GM19043 (cell line): ENCODE data around the gene NUDT22.

Experiments used
- ATAC-seq: cut with Tn5 transposase; IDR thresholded peaks from one replicate; pipeline ENCODE4 v1.9.1; 2021; ENCODE audit warnings: low read depth; ENCODE audit not compliant: unreplicated experiment

NUDT22 gene

DNA sequence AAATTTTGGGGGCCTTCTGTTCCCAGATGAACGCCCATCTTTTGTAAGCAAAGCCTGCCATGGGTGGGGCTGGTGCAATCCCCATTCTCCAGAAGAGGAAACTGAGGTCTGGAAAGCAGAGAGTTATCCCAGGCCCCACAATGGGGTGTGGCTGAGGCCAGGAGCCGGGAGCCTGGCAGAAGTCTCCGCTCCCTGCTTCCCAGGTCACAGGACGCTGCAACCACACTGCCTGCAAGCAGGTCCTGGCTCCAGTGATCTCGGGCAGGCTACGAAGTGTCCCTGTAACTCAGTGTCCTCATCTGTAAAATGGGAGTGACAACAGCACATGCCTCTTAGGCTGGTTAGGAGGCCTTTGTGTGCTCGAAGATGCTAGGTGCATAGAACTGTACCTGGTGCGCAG lies 27.0 kb downstream of the NUDT22 start:
- ATAC-seq = no peak

DNA sequence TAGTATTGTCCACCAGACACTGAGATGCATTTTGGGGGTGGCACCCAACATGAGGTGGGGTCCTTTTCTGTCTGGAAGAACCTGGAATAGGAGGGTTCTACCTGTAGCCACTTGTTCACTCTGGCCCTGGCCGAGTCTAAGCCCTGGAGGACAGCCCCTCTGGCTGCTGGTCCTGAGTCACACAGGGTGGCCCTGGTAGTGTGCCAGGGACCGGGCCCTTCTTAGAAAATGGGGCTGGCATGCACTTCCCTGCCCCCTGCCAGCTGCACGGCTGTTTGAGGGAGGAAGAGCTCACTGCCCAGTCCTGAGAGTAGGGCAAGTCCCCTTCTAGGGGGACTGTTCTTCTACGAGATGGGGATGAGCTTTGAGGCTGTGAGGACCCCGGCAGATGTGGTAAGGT lies 27.4 kb downstream of the NUDT22 start:
- no peak for ATAC-seq

DNA sequence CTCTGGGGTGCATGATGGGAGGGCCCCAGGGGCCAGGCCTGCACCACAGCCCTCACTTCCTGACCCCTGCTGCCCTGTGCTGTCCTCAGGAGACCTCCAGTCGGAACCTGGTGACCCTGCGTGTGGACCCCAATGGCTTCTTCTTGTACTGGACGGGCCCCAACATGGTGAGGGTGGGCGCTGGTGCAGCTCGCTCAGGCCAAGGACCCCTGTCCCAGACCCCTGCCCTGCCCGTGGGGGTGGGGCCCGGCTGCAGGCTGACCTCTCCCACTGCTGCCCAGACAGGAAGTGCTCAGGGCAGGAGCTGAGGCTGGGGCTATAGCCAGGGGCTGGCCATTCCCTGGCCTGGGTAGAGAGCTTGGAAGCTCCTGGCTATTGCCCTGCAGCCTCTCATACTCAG lies 28.3 kb downstream of the NUDT22 start:
- ATAC-seq = no peak

DNA sequence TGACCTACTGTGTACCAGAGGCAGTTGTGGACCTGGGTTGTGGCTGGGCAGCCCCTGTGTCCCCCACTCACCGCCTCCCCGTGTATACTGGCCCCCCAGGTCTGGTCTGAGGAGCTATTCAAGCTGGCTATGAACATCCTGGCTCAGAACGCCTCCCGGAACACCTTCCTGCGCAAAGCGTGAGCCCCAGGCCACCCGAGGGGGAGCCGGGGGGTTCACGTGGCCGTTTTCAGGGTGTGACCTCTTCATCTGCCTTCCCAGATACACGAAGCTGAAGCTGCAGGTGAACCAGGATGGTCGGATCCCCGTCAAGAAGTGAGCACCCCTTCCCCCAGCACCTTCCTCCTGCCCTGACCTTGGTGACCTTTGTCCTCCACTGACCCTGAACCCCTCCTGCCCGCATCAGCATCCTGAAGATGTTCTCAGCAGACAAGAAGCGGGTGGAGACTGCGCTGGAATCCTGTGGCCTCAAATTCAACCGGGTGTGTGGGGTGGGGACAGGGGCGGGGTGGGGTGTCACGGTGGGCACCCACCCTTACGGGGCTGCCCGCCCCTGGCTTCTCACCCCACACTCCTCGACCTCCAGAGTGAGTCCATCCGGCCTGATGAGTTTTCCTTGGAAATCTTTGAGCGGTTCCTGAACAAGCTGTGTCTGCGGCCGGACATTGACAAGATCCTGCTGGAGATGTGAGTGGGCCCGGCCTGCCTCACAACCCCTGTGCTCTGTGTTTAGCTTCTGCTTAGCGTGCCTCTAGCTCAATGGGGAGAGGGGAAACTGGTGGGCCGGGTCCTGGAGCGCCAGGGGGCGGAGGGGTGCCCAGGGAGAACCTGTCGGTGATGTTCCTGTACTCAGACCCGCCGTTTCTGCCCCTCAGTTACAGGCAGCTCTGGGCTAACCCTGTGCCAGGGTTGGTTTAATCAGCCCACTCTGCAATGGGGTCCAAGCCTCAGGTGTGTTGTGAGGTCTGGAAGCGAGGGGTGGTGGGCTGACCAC lies 29.4 kb downstream of the NUDT22 start:
- ATAC-seq = no peak

DNA sequence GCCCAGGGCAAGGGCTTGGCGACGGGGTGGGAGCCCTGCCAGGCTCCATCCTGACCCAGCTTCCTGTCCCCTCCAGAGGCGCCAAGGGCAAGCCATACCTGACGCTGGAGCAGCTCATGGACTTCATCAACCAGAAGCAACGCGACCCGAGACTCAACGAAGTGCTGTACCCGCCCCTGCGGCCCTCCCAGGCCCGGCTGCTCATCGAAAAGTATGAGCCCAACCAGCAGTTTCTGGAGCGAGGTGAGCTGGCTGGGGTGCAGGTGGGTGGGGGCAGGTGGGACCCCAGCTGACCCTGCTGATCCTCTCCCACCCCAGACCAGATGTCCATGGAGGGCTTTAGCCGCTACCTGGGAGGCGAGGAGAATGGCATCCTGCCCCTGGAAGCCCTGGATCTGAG lies 30.2 kb downstream of the NUDT22 start:
- ATAC-seq = no peak

DNA sequence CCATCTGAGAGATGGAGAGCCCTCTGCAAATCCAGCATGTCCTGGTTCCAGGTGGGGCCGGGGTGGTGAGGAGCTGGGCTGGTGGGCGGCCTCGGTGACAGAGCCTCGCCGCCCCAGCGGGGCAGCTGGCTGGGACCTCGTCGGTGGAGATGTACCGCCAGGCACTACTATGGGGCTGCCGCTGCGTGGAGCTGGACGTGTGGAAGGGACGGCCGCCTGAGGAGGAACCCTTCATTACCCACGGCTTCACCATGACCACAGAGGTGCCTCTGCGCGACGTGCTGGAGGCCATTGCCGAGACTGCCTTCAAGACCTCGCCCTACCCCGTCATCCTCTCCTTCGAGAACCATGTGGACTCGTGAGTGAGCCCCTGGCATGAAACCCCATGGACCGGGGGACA lies 32.3 kb downstream of the NUDT22 start:
- ATAC-seq = no peak

DNA sequence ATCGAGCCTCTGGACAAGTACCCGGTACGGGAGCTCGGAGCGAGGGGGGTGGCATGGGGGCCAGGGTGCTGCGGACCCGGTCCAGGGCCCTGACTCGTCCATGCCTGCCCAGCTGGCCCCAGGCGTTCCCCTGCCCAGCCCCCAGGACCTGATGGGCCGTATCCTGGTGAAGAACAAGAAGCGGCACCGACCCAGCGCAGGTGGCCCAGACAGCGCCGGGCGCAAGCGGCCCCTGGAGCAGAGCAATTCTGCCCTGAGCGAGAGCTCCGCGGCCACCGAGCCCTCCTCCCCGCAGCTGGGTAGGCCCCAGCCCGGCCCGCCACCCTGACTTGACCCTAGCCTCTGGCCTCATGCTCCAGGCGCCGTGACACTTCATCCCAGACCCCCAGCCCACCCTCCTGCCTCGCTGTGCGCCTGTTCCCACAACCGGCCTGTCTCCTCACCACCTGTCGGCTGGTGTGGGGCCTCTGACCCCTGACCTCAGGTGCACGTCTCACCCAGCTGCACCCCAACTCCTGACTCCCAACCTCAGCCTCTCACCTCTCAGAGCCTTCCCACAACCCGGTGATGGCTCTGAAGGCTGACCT lies 33.0 kb downstream of the NUDT22 start:
- ATAC-seq = no peak

DNA sequence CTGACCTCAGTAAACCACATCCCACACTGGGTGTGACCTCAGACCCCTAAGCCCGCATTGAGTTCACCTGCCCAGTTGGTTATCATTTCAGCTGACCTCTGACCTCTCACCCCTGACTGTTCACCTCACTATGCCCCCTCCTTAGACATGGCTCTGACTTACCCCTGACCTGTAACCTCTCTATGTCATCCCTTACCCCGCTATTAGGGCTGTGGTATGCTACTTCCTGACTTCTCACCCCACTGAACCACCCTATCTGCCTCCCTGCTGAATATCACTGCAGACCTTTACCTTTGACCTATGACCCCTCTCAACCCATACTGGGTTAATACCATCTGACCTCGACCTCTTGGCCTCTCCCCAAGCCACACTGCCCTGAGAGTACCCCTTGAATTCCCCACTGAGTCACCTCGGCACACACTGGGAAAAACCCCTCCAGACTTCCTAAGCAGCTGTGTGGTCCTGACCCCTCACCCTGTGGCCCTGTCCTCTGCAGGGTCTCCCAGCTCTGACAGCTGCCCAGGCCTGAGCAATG lies 33.5 kb downstream of the NUDT22 start:
- ATAC-seq = no peak

DNA sequence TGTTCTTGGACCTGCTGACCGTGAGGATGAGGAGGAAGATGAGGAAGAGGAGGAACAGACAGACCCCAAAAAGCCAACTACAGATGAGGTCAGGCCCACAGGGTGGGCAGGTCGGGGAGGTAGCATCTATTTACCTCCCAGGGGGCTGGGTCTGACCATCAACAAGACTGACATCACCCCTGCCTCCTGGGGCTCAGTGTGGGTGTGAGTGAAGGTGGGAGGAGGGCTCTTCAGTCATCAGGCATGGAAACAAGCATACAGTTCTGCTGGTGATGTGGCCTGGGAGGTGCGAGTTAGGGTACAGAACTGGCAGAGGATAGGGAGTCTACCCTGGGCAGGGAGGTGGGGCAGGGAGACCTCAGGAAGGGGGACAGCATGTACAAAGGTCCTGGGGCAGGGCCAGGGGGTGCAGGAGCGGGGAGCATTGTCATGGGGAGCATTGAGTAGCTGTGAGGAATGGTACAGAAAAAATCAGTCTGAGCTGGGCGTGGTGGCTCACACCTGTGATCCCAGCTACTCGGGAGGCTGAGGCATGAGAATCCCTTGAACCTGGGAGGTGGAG lies 34.2 kb downstream of the NUDT22 start:
- ATAC-seq = no peak

DNA sequence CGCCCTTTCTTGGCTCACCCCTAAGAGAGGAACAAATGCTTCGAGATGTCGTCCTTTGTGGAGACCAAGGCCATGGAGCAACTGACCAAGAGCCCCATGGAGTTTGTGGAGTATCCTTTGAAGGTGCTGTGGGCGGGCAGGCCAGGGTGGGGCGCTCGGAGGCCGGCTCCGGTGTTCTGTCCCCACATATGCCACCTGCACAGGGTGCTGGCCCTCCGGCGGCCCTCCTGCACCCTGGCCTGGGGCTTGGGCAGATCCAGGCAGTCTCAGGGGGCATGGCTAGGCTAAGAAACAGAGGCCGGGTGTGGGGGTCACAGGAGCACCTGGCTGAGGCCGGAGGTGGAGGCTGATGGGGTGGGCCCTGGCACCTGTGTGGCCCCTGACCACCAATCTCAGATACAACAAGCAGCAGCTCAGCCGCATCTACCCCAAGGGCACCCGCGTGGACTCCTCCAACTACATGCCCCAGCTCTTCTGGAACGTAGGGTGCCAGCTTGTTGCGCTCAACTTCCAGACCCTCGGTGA lies 35.5 kb downstream of the NUDT22 start:
- ATAC-seq = no peak

DNA sequence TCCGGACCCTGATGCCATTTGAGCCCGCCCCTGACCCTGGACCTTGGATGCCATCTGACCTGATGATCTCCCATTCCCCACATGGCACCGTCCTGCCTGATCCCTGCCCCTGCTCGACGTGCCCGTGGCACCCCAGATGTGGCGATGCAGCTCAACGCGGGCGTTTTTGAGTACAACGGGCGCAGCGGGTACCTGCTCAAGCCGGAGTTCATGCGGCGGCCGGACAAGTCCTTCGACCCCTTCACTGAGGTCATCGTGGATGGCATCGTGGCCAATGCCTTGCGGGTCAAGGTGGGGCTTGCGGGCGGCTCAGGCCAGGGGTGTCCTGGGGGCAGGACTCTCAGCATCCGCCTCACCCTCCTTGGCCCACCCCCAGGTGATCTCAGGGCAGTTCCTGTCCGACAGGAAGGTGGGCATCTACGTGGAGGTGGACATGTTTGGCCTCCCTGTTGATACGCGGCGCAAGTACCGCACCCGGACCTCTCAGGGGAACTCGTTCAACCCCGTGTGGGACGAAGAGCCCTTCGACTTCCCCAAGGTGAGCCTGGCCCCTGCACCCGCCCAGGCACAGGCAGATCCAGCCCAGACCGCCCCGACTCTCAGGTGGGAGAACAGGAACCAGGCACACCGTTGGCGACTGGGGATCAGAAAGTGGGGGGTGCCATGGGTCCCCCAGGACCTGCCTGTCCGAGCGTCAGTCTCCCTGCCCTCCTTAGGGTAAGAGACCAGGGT lies 36.4 kb downstream of the NUDT22 start:
- ATAC-seq = no peak

DNA sequence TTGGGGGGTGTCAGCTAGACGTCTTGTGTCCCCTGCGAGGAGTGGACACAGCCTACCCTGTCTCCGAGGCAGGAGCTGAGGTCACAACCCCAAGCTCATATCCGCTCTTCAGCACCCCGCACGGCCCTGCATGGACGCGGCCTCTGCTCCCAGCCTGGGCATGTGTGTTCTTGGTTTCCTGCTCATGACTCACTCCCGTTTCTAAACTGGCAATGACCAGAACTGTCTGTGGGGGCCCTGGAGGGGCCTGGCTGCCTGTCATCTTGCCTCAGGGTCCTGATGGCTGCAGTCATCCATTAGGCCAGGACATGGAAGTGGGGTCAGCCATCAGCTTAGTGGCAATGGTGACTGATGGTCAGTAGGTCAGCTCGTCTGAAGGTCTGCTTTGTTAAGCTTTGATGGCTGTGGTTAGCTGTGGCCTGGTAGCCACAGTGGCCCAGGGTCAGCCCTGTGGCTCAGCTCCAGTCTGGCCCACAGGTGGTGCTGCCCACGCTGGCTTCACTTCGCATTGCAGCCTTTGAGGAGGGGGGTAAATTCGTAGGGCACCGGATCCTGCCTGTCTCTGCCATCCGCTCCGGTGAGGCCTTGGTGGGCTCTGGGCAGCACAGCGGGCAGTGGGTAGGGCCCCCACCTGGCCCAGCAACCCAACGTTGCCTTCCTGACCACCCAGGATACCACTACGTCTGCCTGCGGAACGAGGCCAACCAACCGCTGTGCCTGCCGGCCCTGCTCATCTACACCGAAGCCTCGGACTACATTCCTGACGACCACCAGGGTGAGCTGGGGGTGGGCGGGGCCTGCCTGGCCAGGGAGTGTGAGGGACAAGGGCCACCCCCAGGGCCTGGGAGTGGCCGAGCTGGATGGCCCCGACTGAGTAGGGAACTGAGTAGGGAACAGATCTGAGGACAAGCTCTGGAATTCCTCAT lies 37.2 kb downstream of the NUDT22 start:
- ATAC-seq = no peak

DNA sequence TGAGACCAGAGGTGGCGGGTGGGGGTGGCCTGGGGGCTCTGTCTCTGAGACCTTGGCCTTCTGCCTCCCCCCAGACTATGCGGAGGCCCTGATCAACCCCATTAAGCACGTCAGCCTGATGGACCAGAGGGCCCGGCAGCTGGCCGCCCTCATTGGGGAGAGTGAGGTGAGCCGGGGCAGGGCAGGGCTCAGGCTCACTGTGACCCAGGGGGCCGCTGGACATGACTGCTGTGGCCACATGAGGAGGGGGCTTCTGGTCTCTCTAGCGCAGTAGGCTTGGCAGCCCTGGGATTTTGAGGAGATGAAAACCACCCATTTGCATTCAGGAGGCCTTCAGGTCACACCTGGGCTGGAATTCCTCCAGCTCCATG lies 37.9 kb downstream of the NUDT22 start:
- no peak for ATAC-seq

DNA sequence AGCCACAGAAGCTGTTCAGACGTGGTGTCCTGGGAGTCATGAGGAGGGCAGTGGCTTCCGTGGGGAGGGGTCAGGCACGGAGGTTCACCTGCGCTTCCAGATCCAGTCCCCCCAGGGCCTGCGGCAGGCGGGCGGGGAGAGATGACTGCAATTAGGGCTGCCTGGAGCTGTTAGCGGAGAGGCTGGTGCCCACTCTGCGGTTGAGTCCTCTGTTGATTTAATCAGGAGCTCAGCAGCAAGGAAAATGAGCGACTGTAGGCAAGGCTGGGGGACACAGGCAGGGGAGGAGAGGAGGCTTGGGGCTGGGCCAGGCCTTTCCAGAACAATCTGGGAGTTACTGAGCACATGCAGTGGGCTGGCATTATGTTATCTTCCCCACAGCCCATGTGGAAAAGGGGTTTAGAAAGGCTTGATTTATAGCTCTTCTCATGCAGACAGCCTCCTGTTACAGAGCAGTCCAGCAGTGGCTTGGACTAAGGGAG lies 38.3 kb downstream of the NUDT22 start:
- no peak for ATAC-seq

DNA sequence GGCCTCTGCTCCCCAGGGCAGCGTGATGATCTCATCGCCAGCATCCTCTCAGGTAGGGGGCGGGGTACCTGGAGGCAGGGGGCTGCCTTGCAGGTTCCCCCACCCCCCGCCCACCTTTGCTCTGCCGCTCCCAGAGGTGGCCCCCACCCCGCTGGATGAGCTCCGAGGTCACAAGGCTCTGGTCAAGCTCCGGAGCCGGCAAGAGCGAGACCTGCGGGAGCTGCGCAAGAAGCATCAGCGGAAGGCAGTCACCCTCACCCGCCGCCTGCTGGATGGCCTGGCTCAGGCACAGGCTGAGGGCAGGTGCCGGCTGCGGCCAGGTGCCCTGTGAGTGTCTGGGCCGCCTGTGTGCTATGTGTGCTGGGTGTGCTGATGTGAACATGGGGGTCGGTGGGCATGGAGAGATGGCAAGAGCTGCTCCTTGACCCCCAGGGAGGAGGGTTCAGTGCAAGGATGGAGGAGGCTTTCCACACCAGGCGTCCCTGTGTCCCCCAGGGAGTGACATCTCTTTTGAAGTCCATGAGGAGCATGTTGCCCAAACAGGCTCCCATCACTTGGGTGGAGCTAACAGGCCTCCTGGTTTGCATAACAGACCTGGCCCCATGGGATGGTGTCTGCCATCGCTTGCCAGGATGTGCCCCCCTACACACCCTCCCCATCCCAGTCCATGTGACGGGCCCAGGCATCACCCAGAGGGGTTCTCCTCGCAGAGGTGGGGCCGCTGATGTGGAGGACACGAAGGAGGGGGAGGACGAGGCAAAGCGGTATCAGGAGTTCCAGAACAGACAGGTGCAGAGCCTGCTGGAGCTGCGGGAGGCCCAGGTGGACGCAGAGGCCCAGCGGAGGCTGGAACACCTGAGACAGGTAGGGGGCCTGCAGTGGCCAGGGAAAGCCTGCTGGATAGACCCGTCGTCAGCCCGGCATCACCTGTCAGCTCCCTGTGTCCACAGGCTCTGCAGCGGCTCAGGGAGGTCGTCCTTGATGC lies 39.4 kb downstream of the NUDT22 start:
- no peak for ATAC-seq

DNA sequence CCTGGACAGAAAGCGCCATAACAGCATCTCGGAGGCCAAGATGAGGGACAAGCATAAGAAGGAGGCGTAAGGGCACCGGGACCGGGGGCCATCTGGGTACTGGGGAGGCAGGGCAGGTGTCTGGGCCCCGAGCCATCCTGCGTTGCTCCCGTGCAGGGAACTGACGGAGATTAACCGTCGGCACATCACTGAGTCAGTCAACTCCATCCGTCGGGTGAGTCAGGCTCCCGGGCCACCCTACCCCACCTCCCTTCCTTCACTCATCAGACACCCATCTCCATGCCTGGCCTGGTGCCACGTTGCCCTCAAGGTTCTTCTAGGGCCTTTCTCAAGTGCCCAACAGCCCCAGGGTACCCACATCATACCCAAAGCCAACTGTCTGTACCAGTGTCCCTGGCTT lies 40.3 kb downstream of the NUDT22 start:
- ATAC-seq = no peak

DNA sequence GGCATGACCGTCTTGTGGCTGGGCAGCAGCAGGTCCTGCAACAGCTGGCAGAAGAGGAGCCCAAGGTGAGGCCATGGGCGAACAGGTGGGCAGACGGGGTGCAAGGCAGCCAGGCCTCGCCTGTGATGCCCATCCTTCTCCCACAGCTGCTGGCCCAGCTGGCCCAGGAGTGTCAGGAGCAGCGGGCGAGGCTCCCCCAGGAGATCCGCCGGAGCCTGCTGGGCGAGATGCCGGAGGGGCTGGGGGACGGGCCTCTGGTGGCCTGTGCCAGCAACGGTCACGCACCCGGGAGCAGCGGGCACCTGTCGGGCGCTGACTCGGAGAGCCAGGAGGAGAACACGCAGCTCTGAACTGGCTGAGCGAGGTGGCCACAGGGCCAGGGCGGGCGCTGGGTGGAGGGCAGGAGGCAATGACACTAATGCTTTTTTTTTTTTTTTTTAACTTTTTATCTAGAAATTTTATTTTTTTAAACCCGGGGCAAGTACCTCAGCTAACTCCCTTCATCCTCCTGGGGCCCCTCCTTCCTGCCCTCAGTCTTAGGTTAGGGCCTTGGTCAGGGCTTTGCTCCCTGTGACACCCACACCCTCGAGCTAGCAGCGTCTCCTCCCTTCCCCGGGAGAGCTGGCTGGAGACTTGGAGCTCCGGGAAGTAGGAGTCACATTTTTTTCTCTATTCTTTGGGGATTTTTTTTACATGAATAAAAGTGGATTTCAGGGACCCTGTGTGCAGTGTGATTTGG lies 41.3 kb downstream of the NUDT22 start:
- no peak for ATAC-seq
